Measurements from ENCODE around the gene ELOVL5. TPM values are rescaled to one million over a fixed set of nuclear protein-coding genes. Genes with fewer than 3 reads are reported as not detected.

ELOVL5 gene
- total RNA-seq, 4 donors from 2014 or later = 178 to 351 (median 263) TPM

- no peak for TF ChIP-seq CTCF (IDR thresholded peaks at IDR 0.05; ENCODE audit: low read depth)
These were observed 20.3 kb upstream of the ELOVL5 start for GRCh38 chr6:53369051-53369450.

GRCh38 chr6:53366128-53366641 lies 17.4 kb upstream of the ELOVL5 start:
- no peak for TF ChIP-seq CTCF (IDR thresholded peaks at IDR 0.05; ENCODE audit: low read depth)

GRCh38 chr6:53363341-53364079 lies 14.8 kb upstream of the ELOVL5 start:
- TF ChIP-seq CTCF (IDR thresholded peaks at IDR 0.05; ENCODE audit: low read depth) = no peak

- no peak for TF ChIP-seq CTCF (IDR thresholded peaks at IDR 0.05; ENCODE audit: low read depth)
These were observed 12.8 kb upstream of the ELOVL5 start for GRCh38 chr6:53361549-53362031.

- no peak for TF ChIP-seq CTCF (IDR thresholded peaks at IDR 0.05; ENCODE audit: low read depth)
These were observed 11.6 kb upstream of the ELOVL5 start for GRCh38 chr6:53360093-53360912.

GRCh38 chr6:53359843-53360092 lies 11.0 kb upstream of the ELOVL5 start:
- TF ChIP-seq CTCF (IDR thresholded peaks at IDR 0.05; ENCODE audit: low read depth) = no peak

Data from subcutaneous adipose tissue (tissue), 4 donors.